GM12878 (cell line): ENCODE data around the gene RNF220.

Source experiments
- CTCF ChIP-seq, 3 experiments: IDR thresholded peaks in 2 of 3; conservative IDR thresholded peaks in 1 of 3; 2 replicates each; pipeline ENCODE4 v1.5.1; 2011; ENCODE audit warnings: low read depth in 3 of 3, low read length in 3 of 3, mild to moderate bottlenecking in 3 of 3, control low read depth in 2 of 3, moderate library complexity in 2 of 3, inconsistent platforms in 1 of 3, mixed read lengths in 1 of 3; ENCODE audit not compliant: control insufficient read depth in 2 of 3, insufficient read depth in 1 of 3; ENCODE audit errors: extremely low read depth in 1 of 3
- MXI1 ChIP-seq: fragments of 150-350 bp; IDR thresholded peaks from 2 replicates; pipeline ENCODE4 v1.6.1; 2011; ENCODE audit warnings: low read depth, mild to moderate bottlenecking, inconsistent platforms, low read length, improper control_type of control experiment
- NFIC ChIP-seq: IDR thresholded peaks from 2 replicates; pipeline ENCODE4 v1.6.1; 2012; ENCODE audit warnings: low read depth, mild to moderate bottlenecking, inconsistent platforms, low read length, moderate library complexity

GRCh38 chr1:44424747-44425146, 19.7 kb downstream of the RNF220 start:
- TF ChIP-seq NFIC, result no peak
- TF ChIP-seq MXI1, result no peak
- TF ChIP-seq CTCF (IDR thresholded peaks at IDR 0.05 in 2 of 3, conservative IDR thresholded peaks at IDR 0.05 in 1 of 3; ENCODE audit: control insufficient read depth in 2 of 3, extremely low read depth in 1 of 3, insufficient read depth in 1 of 3, low read depth in 3 of 3, low read length in 3 of 3), result no peak
